Measurements from ENCODE around the gene CCDC141. TPM values are rescaled to one million over a fixed set of nuclear protein-coding genes. Genes with fewer than 3 reads are reported as not detected.
A peak's percentile ranks its signal among the peaks of the same experiment; 100 is the strongest.

The CCDC141 gene
- total and polyA plus RNA-seq, 3 experiments from 2014 or later, result 1.6 to 3.9 (median 2.1) TPM

GRCh38 chr2:178825183-178825582 lies 224.8 kb downstream of the CCDC141 start:
- Mint-ChIP-seq H3K27me3 (no peaks in the 10 kb centered on the region), H3K36me3 (peaks cover 0 to 3% (median 0%) of the 10 kb centered on the region in 3 donors), H3K4me3 (no peak overlapping the region), H3K4me1 (peaks cover under 1 to 14% (median 2%) of the 10 kb centered on the region in 3 donors), H3K27ac (no peak overlapping the region), H3K9me3 (peaks cover 0 to 5% (median 0%) of the 10 kb centered on the region in 5 donors)
- Histone ChIP-seq H3K27ac (ENCODE audit: low read depth, low read length) (no peak overlapping the region), H3K4me1 (ENCODE audit: insufficient read depth, low read length) (peaks cover 6% of the 10 kb centered on the region), H3K27me3 (ENCODE audit: insufficient read depth, low read length, poor library complexity, severe bottlenecking) (no peaks in the 10 kb centered on the region), H3K4me3 (ENCODE audit: low read length) (no peak overlapping the region), H3K9me3 (ENCODE audit: low read length) (no peaks in the 10 kb centered on the region), H3K36me3 (ENCODE audit: insufficient read depth, low read length) (no peaks in the 10 kb centered on the region)
- ChIA-PET CTCF (no interaction called here), POLR2A (no interaction called here)
- DNase-seq, result no peak

- Mint-ChIP-seq H3K36me3 (peaks cover 0 to 3% (median 0%) of the 10 kb centered on the region in 3 donors), H3K9me3 (peaks cover 0 to 5% (median 0%) of the 10 kb centered on the region in 5 donors)
Measured at GRCh38 chr2:178824181-178824580, 225.8 kb downstream of the CCDC141 start.

GRCh38 chr2:178819992-178820391 lies 229.9 kb downstream of the CCDC141 start:
- Histone ChIP-seq H3K36me3 (ENCODE audit: insufficient read depth, low read length) (no peaks in the 10 kb centered on the region), H3K4me3 (ENCODE audit: low read length) (no peak overlapping the region), H3K27ac (ENCODE audit: low read depth, low read length) (no peak overlapping the region), H3K4me1 (ENCODE audit: insufficient read depth, low read length) (no peaks in the 10 kb centered on the region), H3K9me3 (ENCODE audit: low read length) (no peaks in the 10 kb centered on the region), H3K27me3 (ENCODE audit: insufficient read depth, low read length, poor library complexity, severe bottlenecking) (no peaks in the 10 kb centered on the region)
- Mint-ChIP-seq H3K9me3 (no peaks in the 10 kb centered on the region), H3K27me3 (no peaks in the 10 kb centered on the region), H3K36me3 (no peaks in the 10 kb centered on the region), H3K27ac (peak overlapping the region in 6 of 8 donors; percentile 5 to 92 (median 63)), H3K4me3 (peak overlapping the region; percentile 21 to 86 (median 58)), H3K4me1 (peaks cover 4 to 6% (median 5%) of the 10 kb centered on the region in 3 donors)
- POLR2A ChIA-PET, result no interaction called here
- DNase-seq, result no peak
- CTCF ChIA-PET, result interaction anchor here (1.4 kb wide), 1 partner anchor 26 kb away, joined by 3 read pairs; no protein-coding TSS in a partner anchor

More at GRCh38 chr2:178824181-178824580, 225.8 kb downstream of the CCDC141 start:
- H3K27me3 ChIP-seq (ENCODE audit: insufficient read depth, low read length, poor library complexity, severe bottlenecking), result no peaks in the 10 kb centered on the region
- Mint-ChIP-seq H3K4me3 (no peak overlapping the region), H3K4me1 (peaks cover 5 to 10% (median 6%) of the 10 kb centered on the region in 3 donors), H3K27ac (no peak overlapping the region), H3K27me3 (no peaks in the 10 kb centered on the region)
- ChIA-PET CTCF (no interaction called here), POLR2A (no interaction called here)
- no peaks in the 10 kb centered on the region for H3K9me3 ChIP-seq (ENCODE audit: low read length)
- H3K27ac ChIP-seq (ENCODE audit: low read depth, low read length), result no peak overlapping the region
- no peak for DNase-seq
- H3K4me3 ChIP-seq (ENCODE audit: low read length), result no peak overlapping the region
- peaks cover 5% of the 10 kb centered on the region for H3K4me1 ChIP-seq (ENCODE audit: insufficient read depth, low read length)
- no peaks in the 10 kb centered on the region for H3K36me3 ChIP-seq (ENCODE audit: insufficient read depth, low read length)

GRCh38 chr2:178819147-178819875 lies 230.6 kb downstream of the CCDC141 start:
- H3K36me3 Mint-ChIP-seq, result no peaks in the 10 kb centered on the region
- H3K9me3 Mint-ChIP-seq, result no peaks in the 10 kb centered on the region
- no peaks in the 10 kb centered on the region for H3K4me1 ChIP-seq (ENCODE audit: insufficient read depth, low read length)
- H3K27me3 Mint-ChIP-seq, result no peaks in the 10 kb centered on the region
- no peaks in the 10 kb centered on the region for H3K27me3 ChIP-seq (ENCODE audit: insufficient read depth, low read length, poor library complexity, severe bottlenecking)
- peaks cover 4 to 6% (median 5%) of the 10 kb centered on the region in 3 donors for H3K4me1 Mint-ChIP-seq
- no peaks in the 10 kb centered on the region for H3K9me3 ChIP-seq (ENCODE audit: low read length)
- no peak overlapping the region for H3K27ac ChIP-seq (ENCODE audit: low read depth, low read length)
- H3K4me3 ChIP-seq (ENCODE audit: low read length), result no peak overlapping the region
- CTCF ChIA-PET, result interaction anchor here (1.4 kb wide), 1 partner anchor 25 kb away, joined by 3 read pairs; no protein-coding TSS in a partner anchor
- no peak overlapping the region for H3K27ac Mint-ChIP-seq
- DNase-seq, result no peak
- no peaks in the 10 kb centered on the region for H3K36me3 ChIP-seq (ENCODE audit: insufficient read depth, low read length)
- no peak overlapping the region for H3K4me3 Mint-ChIP-seq
- POLR2A ChIA-PET, result no interaction called here

GRCh38 chr2:178811901-178812300 lies 238.0 kb downstream of the CCDC141 start:
- CTCF ChIA-PET, result no interaction called here
- POLR2A ChIA-PET, result no interaction called here
- Mint-ChIP-seq H3K9me3 (peaks cover 0 to 2% (median 0%) of the 10 kb centered on the region in 5 donors), H3K4me1 (no peaks in the 10 kb centered on the region), H3K27me3 (no peaks in the 10 kb centered on the region), H3K27ac (no peak overlapping the region), H3K36me3 (no peaks in the 10 kb centered on the region), H3K4me3 (no peak overlapping the region)
- no peak overlapping the region for H3K27ac ChIP-seq (ENCODE audit: low read depth, low read length)
- no peaks in the 10 kb centered on the region for H3K27me3 ChIP-seq (ENCODE audit: insufficient read depth, low read length, poor library complexity, severe bottlenecking)
- no peaks in the 10 kb centered on the region for H3K4me1 ChIP-seq (ENCODE audit: insufficient read depth, low read length)
- H3K4me3 ChIP-seq (ENCODE audit: low read length), result no peak overlapping the region
- H3K36me3 ChIP-seq (ENCODE audit: insufficient read depth, low read length), result no peaks in the 10 kb centered on the region
- DNase-seq, result no peak
- H3K9me3 ChIP-seq (ENCODE audit: low read length), result no peaks in the 10 kb centered on the region

GRCh38 chr2:178811045-178811444 lies 238.9 kb downstream of the CCDC141 start:
- Mint-ChIP-seq H3K9me3 (peaks cover 0 to 2% (median 0%) of the 10 kb centered on the region in 5 donors), H3K4me1 (no peaks in the 10 kb centered on the region), H3K27me3 (no peaks in the 10 kb centered on the region), H3K27ac (peak overlapping the region in 1 of 8 donors; percentile 58), H3K4me3 (no peak overlapping the region), H3K36me3 (no peaks in the 10 kb centered on the region)
- H3K4me3 ChIP-seq (ENCODE audit: low read length), result no peak overlapping the region
- H3K27me3 ChIP-seq (ENCODE audit: insufficient read depth, low read length, poor library complexity, severe bottlenecking), result no peaks in the 10 kb centered on the region
- H3K9me3 ChIP-seq (ENCODE audit: low read length), result no peaks in the 10 kb centered on the region
- no peaks in the 10 kb centered on the region for H3K36me3 ChIP-seq (ENCODE audit: insufficient read depth, low read length)
- DNase-seq, result no peak
- H3K4me1 ChIP-seq (ENCODE audit: insufficient read depth, low read length), result no peaks in the 10 kb centered on the region
- CTCF ChIA-PET, result no interaction called here
- H3K27ac ChIP-seq (ENCODE audit: low read depth, low read length), result no peak overlapping the region
- POLR2A ChIA-PET, result no interaction called here

- H3K4me1 Mint-ChIP-seq, result no peaks in the 10 kb centered on the region
- CTCF ChIA-PET, result no interaction called here
- POLR2A ChIA-PET, result no interaction called here
Measured at GRCh38 chr2:178810422-178810821, 239.5 kb downstream of the CCDC141 start.

GRCh38 chr2:178807227-178808008 lies 242.5 kb downstream of the CCDC141 start, which contains the start of gene TTN:
TSS of gene TTN (minus strand) at chr2:178807423. CDS start at chr2:178804642, 2,781 bp downstream.
- H3K27me3 Mint-ChIP-seq, result no peaks in the 10 kb centered on the region
- ChIA-PET CTCF (no interaction called here), POLR2A (no interaction called here)
- no peaks in the 10 kb centered on the region for H3K4me1 ChIP-seq (ENCODE audit: insufficient read depth, low read length)
- DNase-seq, result no peak
- H3K27me3 ChIP-seq (ENCODE audit: insufficient read depth, low read length, poor library complexity, severe bottlenecking), result no peaks in the 10 kb centered on the region
- peaks cover 0 to 1% (median 0%) of the 10 kb centered on the region in 3 donors for H3K36me3 Mint-ChIP-seq
- no peaks in the 10 kb centered on the region for H3K9me3 ChIP-seq (ENCODE audit: low read length)
- H3K4me3 ChIP-seq (ENCODE audit: low read length), result no peak within 1 kb of the TSS
- no peaks in the 10 kb centered on the region for H3K36me3 ChIP-seq (ENCODE audit: insufficient read depth, low read length)
- H3K4me1 Mint-ChIP-seq, result no peaks in the 10 kb centered on the region
- H3K9me3 Mint-ChIP-seq, result peaks cover 0 to 2% (median 0%) of the 10 kb centered on the region in 5 donors
- no peak within 1 kb of the TSS for H3K4me3 Mint-ChIP-seq
- no peak within 1 kb of the TSS for H3K27ac Mint-ChIP-seq
- no peak within 1 kb of the TSS for H3K27ac ChIP-seq (ENCODE audit: low read depth, low read length)

More at GRCh38 chr2:178810422-178810821, 239.5 kb downstream of the CCDC141 start:
- H3K27me3 ChIP-seq (ENCODE audit: insufficient read depth, low read length, poor library complexity, severe bottlenecking), result no peaks in the 10 kb centered on the region
- no peak overlapping the region for H3K4me3 ChIP-seq (ENCODE audit: low read length)
- no peaks in the 10 kb centered on the region for H3K36me3 ChIP-seq (ENCODE audit: insufficient read depth, low read length)
- DNase-seq, result no peak
- no peaks in the 10 kb centered on the region for H3K27me3 Mint-ChIP-seq
- no peaks in the 10 kb centered on the region for H3K9me3 ChIP-seq (ENCODE audit: low read length)
- no peak overlapping the region for H3K27ac ChIP-seq (ENCODE audit: low read depth, low read length)
- H3K4me3 Mint-ChIP-seq, result no peak overlapping the region
- H3K27ac Mint-ChIP-seq, result no peak overlapping the region
- no peaks in the 10 kb centered on the region for H3K36me3 Mint-ChIP-seq
- peaks cover 0 to 2% (median 0%) of the 10 kb centered on the region in 5 donors for H3K9me3 Mint-ChIP-seq
- H3K4me1 ChIP-seq (ENCODE audit: insufficient read depth, low read length), result no peaks in the 10 kb centered on the region

All from CD8-positive, alpha-beta memory T cell (primary cell).